Naive B cell (primary cell): Measurements from ENCODE around the gene PRPSAP1. TPM values are rescaled to one million over a fixed set of nuclear protein-coding genes. Genes with fewer than 3 reads are reported as not detected.
A peak's percentile ranks its signal among the peaks of the same experiment; 100 is the strongest.
"Not testable (repeated sequence)": the region's sequence is repeated elsewhere in the genome, so short reads cannot be mapped to it uniquely, and the experiment has no call there.

ENCODE experiments used
- ATAC-seq, 2 donors: fragments of 150-1000 bp; cut with Tn5 transposase; 2 replicates each; pipeline ENCODE4 v1.10.0; 2021; ENCODE audit warnings: low read depth in 2 of 2, mild to moderate bottlenecking in 2 of 2, moderate library complexity in 2 of 2
- DNase-seq: peaks from one replicate; pipeline ENCODE4 v3.0.0; 2022
- H3K27ac Mint-ChIP-seq, 6 donors: one replicate each; pipeline ENCODE4 v1.8.0; 2020 to 2022; ENCODE audit warnings: mild to moderate bottlenecking in 6 of 6, mixed read lengths in 6 of 6, moderate library complexity in 5 of 6, inconsistent platforms in 2 of 6
- H3K27me3 Mint-ChIP-seq, 3 donors: one replicate each; pipeline ENCODE4 v1.8.0; 2021 to 2022; ENCODE audit warnings: mixed read lengths in 3 of 3, mild to moderate bottlenecking in 1 of 3
- H3K36me3 Mint-ChIP-seq, 2 donors: one replicate each; pipeline ENCODE4 v1.8.0; 2020 to 2022; ENCODE audit warnings: mixed read lengths in 2 of 2, inconsistent platforms in 1 of 2, mild to moderate bottlenecking in 1 of 2
- H3K4me1 Mint-ChIP-seq, 3 donors: one replicate each; pipeline ENCODE4 v1.8.0; 2020 to 2022; ENCODE audit warnings: mixed read lengths in 3 of 3, inconsistent platforms in 1 of 3, mild to moderate bottlenecking in 1 of 3, moderate library complexity in 1 of 3
- H3K4me3 Mint-ChIP-seq, 8 donors: one replicate each; pipeline ENCODE4 v1.8.0; 2020 to 2022; ENCODE audit warnings: mild to moderate bottlenecking in 8 of 8, mixed read lengths in 8 of 8, moderate library complexity in 8 of 8, inconsistent platforms in 2 of 8
- H3K9me3 Mint-ChIP-seq, 7 donors: one replicate each; pipeline ENCODE4 v1.8.0; 2020 to 2022; ENCODE audit warnings: mixed read lengths in 7 of 7, mild to moderate bottlenecking in 5 of 7, inconsistent platforms in 2 of 7, moderate library complexity in 1 of 7
- polyA plus RNA-seq, 6 donors: library from polyadenylated mRNA; unstranded; fragments of 300-500 nt; fragmentation: Illumina TruSeq; gene quantifications; one replicate each; pipeline ENCODE4 v1.2.3, GENCODE V29; 2021; ENCODE audit warnings: low read depth in 6 of 6

PRPSAP1 gene
- polyA plus RNA-seq, 6 donors from 2014 or later = 46.0 to 81.3 (median 54.4) TPM

DNA sequence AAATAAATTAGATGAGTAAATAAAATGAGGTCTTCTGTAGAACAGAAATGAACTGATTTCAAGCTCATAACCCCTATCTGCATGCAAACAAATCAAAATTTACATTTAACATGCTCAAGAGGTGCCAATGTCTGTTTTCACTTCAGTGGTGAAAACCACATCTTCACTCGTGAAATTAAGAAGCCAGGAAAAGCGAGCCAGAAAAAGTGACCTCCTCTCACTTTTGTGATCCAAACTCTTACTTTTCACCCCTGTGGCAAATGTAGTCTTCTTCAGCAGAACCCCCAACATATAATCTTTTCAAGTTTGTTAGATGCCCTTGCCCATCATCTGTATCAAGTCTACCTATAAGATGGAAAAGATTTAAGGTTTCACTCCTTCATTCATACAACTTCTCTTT is 36.2 kb downstream of the PRPSAP1 start:
- Mint-ChIP-seq H3K27ac (no peak overlapping the region), H3K4me3 (no peak overlapping the region)

DNA sequence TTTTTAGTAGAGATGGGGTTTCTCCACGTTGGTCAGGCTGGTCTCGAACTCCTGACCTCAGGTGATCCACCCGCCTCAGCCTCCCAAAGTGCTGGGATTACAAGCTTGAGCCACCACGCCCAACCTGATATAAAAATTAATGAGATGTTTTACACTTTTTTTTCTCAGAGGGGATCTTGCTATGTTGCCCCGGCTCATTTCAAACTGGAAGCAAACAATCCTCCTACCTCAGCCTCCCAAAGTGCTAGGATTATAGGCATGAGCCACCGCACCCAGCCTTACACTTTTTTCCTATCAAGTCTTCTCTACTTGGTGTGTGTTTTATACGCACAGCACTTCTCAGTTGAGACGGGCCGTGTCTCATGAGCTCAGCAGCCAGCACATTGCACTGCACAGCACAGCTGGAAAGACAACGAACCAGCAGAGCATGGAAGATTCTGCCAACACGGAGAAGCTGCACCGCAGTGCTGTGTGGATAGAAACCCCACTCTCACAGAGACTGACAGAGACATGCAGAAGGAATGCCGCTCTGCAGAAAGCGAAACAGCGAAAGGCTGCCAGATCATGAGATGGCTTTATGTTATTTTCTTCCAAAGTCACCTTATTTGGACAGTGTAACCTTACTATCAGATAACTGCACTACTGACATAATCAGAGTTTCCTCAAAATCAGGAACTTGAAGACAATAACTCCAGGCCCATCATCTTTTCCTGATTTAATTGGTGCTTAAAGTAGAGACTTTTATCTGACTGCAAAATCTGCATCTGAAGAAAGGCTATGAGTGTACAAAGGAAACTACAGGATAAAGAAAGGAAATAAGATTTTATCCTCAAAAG is 39.1 kb downstream of the PRPSAP1 start:
- ATAC-seq (no peak), DNase-seq (no peak)
- peaks cover 0 to 1% (median under 1%) of the 10 kb centered on the region in 3 donors for H3K4me1 Mint-ChIP-seq
- peaks cover 0 to 7% of the 10 kb centered on the region in 2 donors for H3K36me3 Mint-ChIP-seq
- no peak overlapping the region for H3K4me3 Mint-ChIP-seq
- no peaks in the 10 kb centered on the region for H3K9me3 Mint-ChIP-seq
- no peak overlapping the region for H3K27ac Mint-ChIP-seq
- H3K27me3 Mint-ChIP-seq = no peaks in the 10 kb centered on the region

More for the DNA sequence above, 36.2 kb downstream of the PRPSAP1 start:
- H3K4me1 Mint-ChIP-seq = no peaks in the 10 kb centered on the region
- DNase-seq (no peak), ATAC-seq (no peak)
- H3K9me3 Mint-ChIP-seq = no peaks in the 10 kb centered on the region
- H3K36me3 Mint-ChIP-seq = peaks cover 0 to 7% of the 10 kb centered on the region in 2 donors
- H3K27me3 Mint-ChIP-seq = no peaks in the 10 kb centered on the region

DNA sequence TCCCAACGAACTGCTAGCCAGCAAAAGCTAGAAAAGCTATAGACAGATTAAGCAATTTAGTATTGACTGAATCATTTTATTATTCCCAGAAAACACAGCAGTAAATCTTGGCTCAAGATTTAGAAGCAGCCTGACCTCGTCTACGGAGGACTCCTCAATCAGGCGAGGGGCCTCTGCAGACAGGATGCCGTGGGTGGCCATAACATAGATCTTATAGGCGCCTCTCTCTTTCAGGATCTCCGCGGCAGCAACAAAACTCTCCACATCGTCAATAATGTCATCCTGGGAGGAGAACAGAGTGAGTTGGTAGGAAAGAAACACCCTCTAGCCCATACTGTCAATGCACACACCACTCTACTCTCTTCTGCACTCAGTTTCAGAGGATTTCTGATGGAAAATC is 41.0 kb downstream of the PRPSAP1 start:
- Mint-ChIP-seq H3K27me3 (no peaks in the 10 kb centered on the region), H3K9me3 (no peaks in the 10 kb centered on the region), H3K36me3 (peaks cover 0 to 7% of the 10 kb centered on the region in 2 donors), H3K4me1 (peaks cover 0 to 7% (median 5%) of the 10 kb centered on the region in 3 donors), H3K27ac (no peak overlapping the region), H3K4me3 (no peak overlapping the region)
- ATAC-seq (no peak), DNase-seq (no peak)

DNA sequence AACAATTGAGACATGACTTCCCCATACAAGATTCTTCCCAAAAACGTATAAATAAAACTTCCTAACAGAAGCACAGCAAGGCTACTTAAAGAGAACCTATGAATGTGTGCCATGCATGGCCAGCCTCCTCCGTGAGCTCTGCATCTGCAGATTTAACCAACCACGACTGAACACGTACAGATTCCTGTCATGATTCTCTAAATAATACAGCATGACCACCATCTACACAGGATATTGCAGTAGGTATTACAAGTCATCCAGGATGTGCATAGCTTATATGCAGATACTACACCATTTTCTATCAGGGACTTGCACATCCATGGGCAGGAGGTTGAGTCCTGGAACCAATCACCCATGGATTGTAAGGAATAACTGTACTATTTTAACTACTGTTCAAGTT is 44.3 kb downstream of the PRPSAP1 start:
- Mint-ChIP-seq H3K36me3 (peaks cover 0 to 7% of the 10 kb centered on the region in 2 donors), H3K9me3 (no peaks in the 10 kb centered on the region), H3K4me1 (peaks cover 0 to 7% (median 5%) of the 10 kb centered on the region in 3 donors), H3K27me3 (no peaks in the 10 kb centered on the region), H3K4me3 (no peak overlapping the region), H3K27ac (peak overlapping the region in 2 of 6 donors; percentile 13 to 34)
- DNase-seq = no peak
- peak; percentile 65 to 74 for ATAC-seq

DNA sequence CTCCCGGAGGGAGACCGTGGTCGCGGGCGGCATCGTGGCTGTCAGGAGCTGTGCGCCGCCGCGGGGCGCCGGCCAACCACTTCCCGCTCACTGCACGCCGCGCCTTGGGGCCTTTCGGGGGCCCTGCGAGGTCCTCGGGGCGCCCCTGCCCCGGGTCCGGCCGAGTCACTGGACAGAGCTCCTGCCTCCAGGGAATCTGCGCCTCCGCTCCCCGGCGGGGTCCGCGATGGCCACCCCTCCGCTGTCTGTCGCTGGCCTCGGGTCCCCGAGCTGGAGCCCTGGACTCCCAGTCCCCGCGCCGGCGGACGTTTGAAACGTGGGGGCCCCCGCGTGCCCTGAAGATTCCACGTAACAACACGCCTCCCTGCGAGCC is 45.8 kb downstream of the PRPSAP1 start, which contains the start of gene QRICH2:
TSS of gene QRICH2 (minus strand) at position 311 of the 373 bp plus-strand sequence. CDS start at position 33, 278 bp downstream.
- H3K4me1 Mint-ChIP-seq = peaks cover 0 to 8% (median 7%) of the 10 kb centered on the region in 3 donors

DNA sequence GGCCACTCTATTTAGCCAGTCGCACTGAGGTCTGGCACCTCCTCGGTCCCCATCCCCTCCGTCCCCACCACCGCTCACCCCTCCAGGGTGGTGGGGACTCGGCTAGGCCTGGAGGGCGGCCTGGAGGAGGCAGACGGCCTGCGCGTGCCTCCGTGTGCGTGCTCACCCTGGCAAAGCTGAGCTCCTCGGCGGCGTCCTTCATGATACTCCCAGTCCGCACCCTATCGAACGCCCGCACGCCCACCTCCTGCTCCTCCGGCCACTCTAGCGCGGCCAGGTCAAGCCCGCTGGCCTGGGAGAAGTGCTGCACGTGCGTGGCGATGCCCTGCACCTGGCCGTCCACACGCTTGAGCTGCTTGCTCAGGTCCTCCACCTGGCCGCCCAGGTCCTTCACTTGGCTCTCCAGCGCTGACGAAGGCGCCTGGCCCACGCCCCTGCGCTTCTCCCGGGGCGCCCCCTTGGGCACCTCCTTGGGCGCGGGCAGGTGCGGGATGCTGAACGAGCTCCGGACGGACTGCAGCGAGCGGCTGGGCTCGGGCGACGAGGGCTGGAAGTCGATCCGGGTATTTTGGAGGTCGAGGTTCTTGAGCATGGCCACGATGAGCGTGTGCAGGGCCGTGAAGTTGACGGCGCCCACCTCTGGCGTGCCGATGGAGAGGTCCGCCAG is 46.3 kb downstream of the PRPSAP1 start:
- no peaks in the 10 kb centered on the region for H3K36me3 Mint-ChIP-seq
- DNase-seq = no peak
- no peaks in the 10 kb centered on the region for H3K27me3 Mint-ChIP-seq
- H3K9me3 Mint-ChIP-seq = no peaks in the 10 kb centered on the region
- no peak overlapping the region for H3K4me3 Mint-ChIP-seq
- H3K4me1 Mint-ChIP-seq = peaks cover 0 to 8% (median 7%) of the 10 kb centered on the region in 3 donors
- no peak overlapping the region for H3K27ac Mint-ChIP-seq
- ATAC-seq = no peak

More for the DNA sequence above, 45.8 kb downstream of the PRPSAP1 start, which contains the start of gene QRICH2:
- H3K4me3 Mint-ChIP-seq = no peak within 1 kb of the TSS
- H3K36me3 Mint-ChIP-seq = peaks cover 0 to 4% of the 10 kb centered on the region in 2 donors
- peak within 1 kb of the TSS in 2 of 6 donors; percentile 37 to 64 for H3K27ac Mint-ChIP-seq
- ATAC-seq (no peak), DNase-seq (no peak)
- H3K9me3 Mint-ChIP-seq = no peaks in the 10 kb centered on the region
- H3K27me3 Mint-ChIP-seq = no peaks in the 10 kb centered on the region

DNA sequence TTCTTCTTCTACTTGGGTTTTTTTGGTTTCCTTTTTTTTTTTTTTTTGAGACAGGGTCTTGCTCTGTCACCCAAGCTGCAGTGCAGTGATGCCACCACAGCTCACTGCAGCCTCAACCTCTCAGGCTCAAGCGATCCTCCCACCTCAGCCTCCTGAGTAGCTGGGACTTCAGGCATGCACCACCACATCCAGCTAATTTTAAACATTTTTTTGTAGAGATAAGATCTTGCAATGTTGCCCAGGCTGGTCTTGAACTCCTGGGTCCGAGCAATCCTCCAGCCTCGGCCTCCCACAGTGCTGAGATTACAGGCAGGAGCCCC is 48.6 kb downstream of the PRPSAP1 start:
- not testable (repeated sequence) for H3K4me3 Mint-ChIP-seq, H3K27me3 Mint-ChIP-seq, ATAC-seq, H3K9me3 Mint-ChIP-seq, H3K4me1 Mint-ChIP-seq, H3K36me3 Mint-ChIP-seq, DNase-seq
- H3K27ac Mint-ChIP-seq = peak overlapping the region in 1 of 6 donors; percentile 98

DNA sequence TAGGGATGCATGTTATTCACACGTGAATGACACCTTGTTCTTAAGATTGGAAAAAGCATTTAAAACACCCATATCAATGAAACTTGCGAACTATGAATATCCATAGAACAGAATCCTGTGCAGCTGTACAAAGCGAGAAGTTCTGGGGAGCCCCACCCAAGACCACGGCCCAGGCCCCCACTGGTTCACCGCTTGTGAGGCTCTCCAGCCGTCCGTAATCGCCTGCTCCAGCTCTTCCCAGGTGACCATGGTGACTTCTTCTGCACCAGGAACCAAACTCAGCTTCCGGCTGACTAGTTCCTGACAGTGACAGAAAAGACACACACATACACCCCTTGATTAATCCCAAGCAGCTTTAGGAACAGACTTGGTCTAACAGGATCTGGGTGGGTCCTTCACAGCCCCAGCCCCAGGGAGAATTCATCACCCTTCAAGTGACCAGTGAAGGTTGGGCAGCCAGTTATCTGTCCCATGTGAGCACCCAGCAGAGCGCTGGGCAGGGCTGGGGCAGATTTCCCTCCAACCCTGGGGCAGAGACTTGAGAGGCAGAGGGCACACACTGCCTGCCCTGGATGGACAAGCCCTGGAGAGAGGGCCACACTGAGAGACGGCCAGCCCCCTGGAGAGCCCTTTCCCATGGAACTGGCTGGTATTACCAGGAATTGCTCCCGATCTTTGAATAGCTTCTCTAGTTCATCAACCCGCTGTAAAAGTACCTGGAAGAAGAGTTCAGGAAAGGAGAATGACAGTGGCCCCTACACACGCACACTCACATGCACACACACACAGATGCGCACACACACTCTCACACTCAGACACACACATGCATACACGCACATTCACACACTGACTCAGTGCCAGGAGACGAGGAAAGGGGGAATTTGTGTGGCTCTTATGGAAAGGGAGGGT is 49.2 kb downstream of the PRPSAP1 start:
- DNase-seq (no peak), ATAC-seq (no peak)
- Mint-ChIP-seq H3K4me3 (peak overlapping the region in 1 of 8 donors; percentile 48), H3K27me3 (no peaks in the 10 kb centered on the region), H3K27ac (peak overlapping the region in 2 of 6 donors; percentile 26 to 98), H3K36me3 (no peaks in the 10 kb centered on the region), H3K4me1 (peaks cover 0 to 6% (median 5%) of the 10 kb centered on the region in 3 donors), H3K9me3 (no peaks in the 10 kb centered on the region)

DNA sequence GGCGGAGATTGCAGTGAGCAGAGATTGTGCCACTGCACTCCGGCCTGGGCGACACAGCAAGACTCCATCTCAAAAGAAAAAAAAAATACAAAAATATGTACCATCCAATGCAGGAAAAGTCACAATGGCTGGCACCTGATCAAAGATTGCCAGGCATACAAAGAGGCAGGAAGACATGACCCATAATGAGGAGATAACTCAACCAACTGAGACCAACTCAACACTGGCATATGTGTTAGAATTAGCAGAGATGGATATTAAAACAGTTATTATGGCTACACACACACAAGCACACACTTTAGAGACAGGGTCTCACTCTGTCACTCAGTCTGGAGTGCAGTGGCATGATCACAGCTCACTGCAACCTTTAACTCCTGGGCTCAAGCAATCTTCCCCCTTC is 56.3 kb downstream of the PRPSAP1 start:
- ATAC-seq = no peak
- Mint-ChIP-seq H3K9me3 (no peaks in the 10 kb centered on the region), H3K27me3 (no peaks in the 10 kb centered on the region)

DNA sequence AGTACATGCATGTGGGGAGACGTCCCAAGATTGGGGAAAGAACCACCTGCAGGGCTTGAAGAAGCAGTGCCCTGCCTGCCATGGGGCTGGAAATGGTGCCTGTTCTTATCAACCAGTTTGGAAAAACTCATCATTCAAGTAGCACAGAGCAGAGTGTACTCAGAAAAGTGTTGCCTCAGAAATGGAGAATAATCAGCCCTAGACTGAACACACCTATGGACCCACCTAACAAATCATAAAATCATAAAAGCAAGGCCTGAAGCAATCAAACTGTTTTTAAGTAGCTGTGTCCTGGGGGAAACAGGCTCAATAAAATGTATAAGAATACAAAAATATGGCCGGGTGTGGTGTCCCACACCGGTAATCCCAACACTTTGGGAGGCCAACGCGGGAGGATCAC is 56.8 kb downstream of the PRPSAP1 start:
- ATAC-seq (no peak), DNase-seq (no peak)
- Mint-ChIP-seq H3K9me3 (no peaks in the 10 kb centered on the region), H3K4me3 (no peak overlapping the region), H3K27me3 (no peaks in the 10 kb centered on the region), H3K27ac (no peak overlapping the region), H3K4me1 (no peaks in the 10 kb centered on the region), H3K36me3 (no peaks in the 10 kb centered on the region)

More for the DNA sequence above, 56.3 kb downstream of the PRPSAP1 start:
- DNase-seq = no peak
- H3K27ac Mint-ChIP-seq = no peak overlapping the region
- H3K36me3 Mint-ChIP-seq = no peaks in the 10 kb centered on the region
- H3K4me3 Mint-ChIP-seq = no peak overlapping the region
- no peaks in the 10 kb centered on the region for H3K4me1 Mint-ChIP-seq

DNA sequence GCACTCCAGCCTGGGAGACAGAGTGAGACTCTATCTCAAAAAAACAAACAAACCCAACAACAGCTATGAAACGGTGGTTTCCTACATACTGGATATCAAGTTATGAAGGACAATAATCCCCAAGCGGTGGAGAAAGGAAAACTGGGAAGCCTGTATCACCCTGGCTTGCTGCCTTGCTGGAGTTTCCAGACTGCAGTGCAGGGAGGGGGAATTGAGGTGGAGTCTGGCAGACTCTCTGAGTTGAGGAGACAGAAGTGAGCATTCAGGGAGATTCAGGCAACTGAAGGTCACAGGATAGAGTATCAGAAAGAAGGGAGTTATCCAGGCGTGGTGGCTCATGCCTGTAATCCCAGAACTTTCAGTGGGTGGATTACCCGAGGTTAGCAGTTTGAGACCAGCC is 57.5 kb downstream of the PRPSAP1 start:
- no peaks in the 10 kb centered on the region for H3K4me1 Mint-ChIP-seq
- no peak overlapping the region for H3K4me3 Mint-ChIP-seq
- H3K27ac Mint-ChIP-seq = no peak overlapping the region
- DNase-seq (no peak), ATAC-seq (no peak)
- H3K36me3 Mint-ChIP-seq = no peaks in the 10 kb centered on the region
- H3K9me3 Mint-ChIP-seq = no peaks in the 10 kb centered on the region
- H3K27me3 Mint-ChIP-seq = no peaks in the 10 kb centered on the region

DNA sequence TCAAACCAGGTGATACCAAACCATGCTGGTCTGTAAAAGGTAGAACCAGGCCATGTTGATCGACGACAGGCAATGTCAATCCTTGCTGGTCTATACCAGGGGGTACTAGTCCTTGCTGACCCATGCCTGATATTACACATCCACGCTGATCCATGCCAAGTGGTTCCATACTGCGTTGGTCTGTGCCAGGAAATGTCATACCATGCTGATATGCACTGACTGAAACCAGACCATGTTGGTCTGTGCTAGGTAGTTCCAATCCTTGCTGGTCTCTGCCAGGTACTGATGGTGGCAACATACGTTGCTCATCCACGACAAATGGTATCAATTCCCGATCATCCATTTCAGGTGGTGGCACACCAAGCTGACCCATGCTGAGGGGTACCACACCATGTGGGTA is 60.6 kb downstream of the PRPSAP1 start:
- no peak for DNase-seq
- Mint-ChIP-seq H3K4me1 (no peaks in the 10 kb centered on the region), H3K27me3 (no peaks in the 10 kb centered on the region), H3K9me3 (no peaks in the 10 kb centered on the region), H3K27ac (no peak overlapping the region), H3K36me3 (no peaks in the 10 kb centered on the region), H3K4me3 (no peak overlapping the region)
- ATAC-seq = no peak

DNA sequence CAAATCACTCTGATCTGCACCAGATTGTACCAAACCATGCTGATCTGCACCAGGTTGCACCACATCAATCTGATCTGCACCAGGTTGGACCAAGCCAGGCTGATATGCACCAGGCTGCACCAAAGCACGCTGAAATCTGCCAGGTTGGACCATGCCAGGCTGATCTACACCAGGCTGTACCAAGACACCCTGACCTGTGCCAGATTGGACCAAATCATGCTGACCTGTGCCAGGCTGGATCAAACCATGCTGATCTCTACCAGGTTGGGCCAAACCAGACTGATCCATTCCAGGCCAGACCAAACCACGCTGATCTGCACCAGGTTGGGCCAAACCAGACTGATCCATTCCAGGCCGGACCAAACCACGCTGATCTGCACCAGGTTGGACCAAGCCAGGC is 61.1 kb downstream of the PRPSAP1 start:
- Mint-ChIP-seq H3K9me3 (no peaks in the 10 kb centered on the region), H3K4me3 (no peak overlapping the region)

More for the DNA sequence above, 61.1 kb downstream of the PRPSAP1 start:
- no peaks in the 10 kb centered on the region for H3K27me3 Mint-ChIP-seq
- H3K36me3 Mint-ChIP-seq = no peaks in the 10 kb centered on the region
- no peak for ATAC-seq
- no peak for DNase-seq
- H3K27ac Mint-ChIP-seq = no peak overlapping the region
- H3K4me1 Mint-ChIP-seq = no peaks in the 10 kb centered on the region
